Activated CD4-positive, alpha-beta T cell treated with anti-CD3 and anti-CD28 coated beads, Interleukin-2, amount 10 ng/mL, durations not matched to agents 7 days and 5 days (primary cell): ENCODE measurements around the gene DCAF10. TPM values are rescaled to one million over a fixed set of nuclear protein-coding genes. Genes with fewer than 3 reads are reported as not detected.

Experiments used
- CTCF ChIA-PET: fragments of 350-600 bp; sonication (Branson Sonifier 250); formaldehyde crosslinking; loops from one replicate; lab custom pipeline; 2021; ENCODE audit warnings: antibody characterized with exemption; lab: Charles Lee
- POLR2A ChIA-PET: fragments of 350-600 bp; sonication (Branson Sonifier 250); formaldehyde crosslinking; loops from one replicate; lab custom pipeline; 2021; ENCODE audit warnings: antibody characterized with exemption; lab: Charles Lee
- DNase-seq: peaks from one replicate; pipeline ENCODE4 v3.0.0-alpha.2; 2020
- H3K27ac Mint-ChIP-seq: one replicate; pipeline ENCODE4 v1.8.0; 2021; ENCODE audit warnings: mild to moderate bottlenecking, moderate library complexity, mixed read lengths
- H3K27me3 Mint-ChIP-seq: one replicate; pipeline ENCODE4 v1.8.0; 2021; ENCODE audit warnings: mixed read lengths
- H3K36me3 Mint-ChIP-seq: one replicate; pipeline ENCODE4 v1.8.0; 2021; ENCODE audit warnings: low read depth, mixed read lengths
- H3K4me1 Mint-ChIP-seq: one replicate; pipeline ENCODE4 v1.8.0; 2021; ENCODE audit warnings: mixed read lengths
- H3K4me3 Mint-ChIP-seq: one replicate; pipeline ENCODE4 v1.8.0; 2021; ENCODE audit warnings: mild to moderate bottlenecking, moderate library complexity, mixed read lengths
- H3K9me3 Mint-ChIP-seq: one replicate; pipeline ENCODE4 v1.8.0; 2021; ENCODE audit warnings: mixed read lengths
- total RNA-seq, 2 experiments: library from RNA; stranded (reverse); gene quantifications; one replicate each; pipeline ENCODE4 v1.2.3, GENCODE V29; 2021

The DCAF10 gene
- total RNA-seq, 2 experiments from 2014 or later, result 20.6 to 21.2 TPM

- H3K36me3 Mint-ChIP-seq, result peaks cover 52% of the 10 kb centered on the region
- POLR2A ChIA-PET, result no interaction called here
- no peak overlapping the region for H3K27ac Mint-ChIP-seq
- CTCF ChIA-PET, result interaction anchor here (3.4 kb wide), 1 partner anchor 9 kb away, joined by 8 read pairs; no protein-coding TSS in a partner anchor
- H3K27me3 Mint-ChIP-seq, result no peaks in the 10 kb centered on the region
- H3K4me1 Mint-ChIP-seq, result no peaks in the 10 kb centered on the region
- no peak for DNase-seq
- no peaks in the 10 kb centered on the region for H3K9me3 Mint-ChIP-seq
- no peak overlapping the region for H3K4me3 Mint-ChIP-seq
Measured at GRCh38 chr9:37769995-37770394, 30.6 kb upstream of the DCAF10 start.

GRCh38 chr9:37775216-37775919 lies 25.2 kb upstream of the DCAF10 start:
- no peaks in the 10 kb centered on the region for H3K27me3 Mint-ChIP-seq
- no peak for DNase-seq
- ChIA-PET CTCF (interaction anchor here (0.6 to 0.7 kb wide), 2 partner anchors 13 to 17 kb away, joined by 3 read pairs; no protein-coding TSS in a partner anchor), POLR2A (no interaction called here)
- H3K4me3 Mint-ChIP-seq, result no peak overlapping the region
- H3K27ac Mint-ChIP-seq, result peak overlapping the region; percentile 50
- no peaks in the 10 kb centered on the region for H3K9me3 Mint-ChIP-seq
- peaks cover 61% of the 10 kb centered on the region for H3K36me3 Mint-ChIP-seq
- peaks cover 2% of the 10 kb centered on the region for H3K4me1 Mint-ChIP-seq

GRCh38 chr9:37776328-37776727 lies 24.3 kb upstream of the DCAF10 start:
- no peak for DNase-seq
- Mint-ChIP-seq H3K27ac (no peak overlapping the region), H3K27me3 (no peaks in the 10 kb centered on the region), H3K4me1 (peaks cover 7% of the 10 kb centered on the region), H3K9me3 (no peaks in the 10 kb centered on the region), H3K4me3 (no peak overlapping the region), H3K36me3 (peaks cover 63% of the 10 kb centered on the region)
- ChIA-PET CTCF (no interaction called here), POLR2A (no interaction called here)

- POLR2A ChIA-PET, result no interaction called here
- Mint-ChIP-seq H3K4me1 (peaks cover 27% of the 10 kb centered on the region), H3K36me3 (peaks cover 72% of the 10 kb centered on the region), H3K4me3 (no peak overlapping the region), H3K27me3 (no peaks in the 10 kb centered on the region), H3K27ac (no peak overlapping the region), H3K9me3 (no peaks in the 10 kb centered on the region)
- DNase-seq, result no peak
- CTCF ChIA-PET, result interaction anchor here (2.1 kb wide), 1 partner anchor 10 kb away, joined by 8 read pairs; no protein-coding TSS in a partner anchor
Measured at GRCh38 chr9:37778534-37778933, 22.1 kb upstream of the DCAF10 start.

GRCh38 chr9:37784291-37784615 lies 16.3 kb upstream of the DCAF10 start:
- H3K27ac Mint-ChIP-seq, result peak overlapping the region; percentile 99
- ChIA-PET CTCF (interaction anchor here (1.2 to 1.7 kb wide), 3 partner anchors 10 to 13 kb away, joined by 3 to 6 read pairs (median 4); no protein-coding TSS in a partner anchor), POLR2A (interaction anchor here (0.6 to 1.6 kb wide), 2 partner anchors 17 to 426 kb away, joined by 3 to 7 read pairs; partner anchors contain the start of gene DCAF10)
- H3K4me3 Mint-ChIP-seq, result peak overlapping the region; percentile 98
- H3K27me3 Mint-ChIP-seq, result no peaks in the 10 kb centered on the region
- peaks cover 43% of the 10 kb centered on the region for H3K4me1 Mint-ChIP-seq
- H3K9me3 Mint-ChIP-seq, result no peaks in the 10 kb centered on the region
- H3K36me3 Mint-ChIP-seq, result peaks cover 45% of the 10 kb centered on the region
- DNase-seq, result no peak

GRCh38 chr9:37784616-37785483 lies 15.7 kb upstream of the DCAF10 start, which contains the start of gene EXOSC3:
EXOSC3 (minus strand) TSS chr9:37785064; CDS start chr9:37785044, 20 bp downstream.
- Mint-ChIP-seq H3K27ac (peak within 1 kb of the TSS; percentile 99), H3K4me1 (peaks cover 43% of the 10 kb centered on the region), H3K9me3 (no peaks in the 10 kb centered on the region), H3K4me3 (peak within 1 kb of the TSS; percentile 98), H3K27me3 (no peaks in the 10 kb centered on the region), H3K36me3 (peaks cover 39% of the 10 kb centered on the region)
- DNase-seq, result peak; percentile 91
- CTCF ChIA-PET, result interaction anchor here (0.7 to 1.7 kb wide), 4 partner anchors 10 to 254 kb away, joined by 3 to 6 read pairs (median 4); no protein-coding TSS in a partner anchor
- POLR2A ChIA-PET, result interaction anchor here (1.6 kb wide), 1 partner anchor 16 kb away, joined by 7 read pairs; the partner anchor contains the start of gene DCAF10

- H3K36me3 Mint-ChIP-seq, result peaks cover 20% of the 10 kb centered on the region
- ChIA-PET POLR2A (no interaction called here), CTCF (interaction anchor here (0.9 kb wide), 1 partner anchor 13 kb away, joined by 3 read pairs; no protein-coding TSS in a partner anchor)
- H3K4me3 Mint-ChIP-seq, result no peak overlapping the region
- no peaks in the 10 kb centered on the region for H3K9me3 Mint-ChIP-seq
- DNase-seq, result no peak
- no peak overlapping the region for H3K27ac Mint-ChIP-seq
- H3K4me1 Mint-ChIP-seq, result peaks cover 31% of the 10 kb centered on the region
- no peaks in the 10 kb centered on the region for H3K27me3 Mint-ChIP-seq
Measured at GRCh38 chr9:37787059-37787458, 13.5 kb upstream of the DCAF10 start.

- ChIA-PET CTCF (no interaction called here), POLR2A (no interaction called here)
- no peak for DNase-seq
- no peaks in the 10 kb centered on the region for H3K9me3 Mint-ChIP-seq
- no peaks in the 10 kb centered on the region for H3K27me3 Mint-ChIP-seq
- peaks cover 20% of the 10 kb centered on the region for H3K4me1 Mint-ChIP-seq
- peaks cover 10% of the 10 kb centered on the region for H3K36me3 Mint-ChIP-seq
- H3K27ac Mint-ChIP-seq, result no peak overlapping the region
- H3K4me3 Mint-ChIP-seq, result no peak overlapping the region
Measured at GRCh38 chr9:37788332-37788731, 12.3 kb upstream of the DCAF10 start.

- no peaks in the 10 kb centered on the region for H3K9me3 Mint-ChIP-seq
- ChIA-PET CTCF (no interaction called here), POLR2A (no interaction called here)
- peaks cover 2% of the 10 kb centered on the region for H3K36me3 Mint-ChIP-seq
- H3K4me3 Mint-ChIP-seq, result no peak overlapping the region
- peaks cover 8% of the 10 kb centered on the region for H3K4me1 Mint-ChIP-seq
- DNase-seq, result no peak
- no peaks in the 10 kb centered on the region for H3K27me3 Mint-ChIP-seq
- no peak overlapping the region for H3K27ac Mint-ChIP-seq
Measured at GRCh38 chr9:37790096-37790495, 10.5 kb upstream of the DCAF10 start.

- Mint-ChIP-seq H3K4me3 (no peak overlapping the region), H3K4me1 (peaks cover 3% of the 10 kb centered on the region)
Measured at GRCh38 chr9:37792122-37792521, 8.5 kb upstream of the DCAF10 start.

GRCh38 chr9:37796232-37796631 lies 4.4 kb upstream of the DCAF10 start:
- Mint-ChIP-seq H3K27ac (no peak overlapping the region), H3K4me1 (peaks cover 24% of the 10 kb centered on the region), H3K9me3 (no peaks in the 10 kb centered on the region), H3K36me3 (peaks cover 10% of the 10 kb centered on the region), H3K27me3 (no peaks in the 10 kb centered on the region), H3K4me3 (no peak overlapping the region)
- ChIA-PET CTCF (no interaction called here), POLR2A (no interaction called here)
- DNase-seq, result no peak

More at GRCh38 chr9:37792122-37792521, 8.5 kb upstream of the DCAF10 start:
- no peak for DNase-seq
- no peak overlapping the region for H3K27ac Mint-ChIP-seq
- H3K9me3 Mint-ChIP-seq, result no peaks in the 10 kb centered on the region
- CTCF ChIA-PET, result interaction anchor here (0.6 kb wide), 1 partner anchor 17 kb away, joined by 3 read pairs; no protein-coding TSS in a partner anchor
- POLR2A ChIA-PET, result no interaction called here
- peaks cover 2% of the 10 kb centered on the region for H3K36me3 Mint-ChIP-seq
- no peaks in the 10 kb centered on the region for H3K27me3 Mint-ChIP-seq

- H3K36me3 Mint-ChIP-seq, result peaks cover 13% of the 10 kb centered on the region
- no peaks in the 10 kb centered on the region for H3K9me3 Mint-ChIP-seq
- H3K4me3 Mint-ChIP-seq, result peak overlapping the region; percentile 94
- DNase-seq, result peak; percentile 17
- POLR2A ChIA-PET, result no interaction called here
- peak overlapping the region; percentile 82 for H3K27ac Mint-ChIP-seq
- H3K27me3 Mint-ChIP-seq, result no peaks in the 10 kb centered on the region
- H3K4me1 Mint-ChIP-seq, result peaks cover 42% of the 10 kb centered on the region
- CTCF ChIA-PET, result no interaction called here
Measured at GRCh38 chr9:37798677-37799076, 1.9 kb upstream of the DCAF10 start.
